ENCODE results near the gene ITGAL. TPM values are rescaled to one million over a fixed set of nuclear protein-coding genes. Genes with fewer than 3 reads are reported as not detected.

Gene ITGAL
- total RNA-seq, 2 experiments from 2014 or later, result 40.2 to 140 TPM

DNA sequence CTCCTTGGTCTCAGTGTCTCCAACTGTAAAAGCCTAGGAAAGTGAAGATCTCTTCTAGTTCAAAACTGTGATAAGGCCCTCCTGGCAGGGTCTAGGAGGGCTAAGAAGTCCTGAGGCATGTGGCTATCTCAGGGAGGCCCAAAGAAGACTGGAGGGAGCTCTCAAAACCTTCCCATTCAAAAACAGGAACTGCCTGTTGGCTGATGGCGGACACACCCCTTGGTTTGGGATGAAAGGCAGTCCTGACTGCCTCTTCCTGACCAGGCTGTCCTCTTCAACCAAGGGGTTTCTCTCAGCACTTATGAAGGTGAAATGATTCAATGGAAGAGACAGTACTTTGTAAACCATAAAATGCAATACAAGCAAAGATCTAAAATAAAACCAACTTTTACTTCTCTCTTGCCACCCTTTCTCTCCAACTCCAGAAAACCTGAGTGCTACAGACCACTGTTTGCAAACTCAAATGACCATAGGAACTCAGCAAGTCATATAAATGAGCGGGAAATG, 80.9 kb downstream of the ITGAL start:
- no peak overlapping the region for H3K27ac ChIP-seq (ENCODE audit: low read depth, low read length, poor library complexity, severe bottlenecking)
- no TSS peak for BruUV-seq (replicated peaks)
- TF ChIP-seq, protein P1, sequence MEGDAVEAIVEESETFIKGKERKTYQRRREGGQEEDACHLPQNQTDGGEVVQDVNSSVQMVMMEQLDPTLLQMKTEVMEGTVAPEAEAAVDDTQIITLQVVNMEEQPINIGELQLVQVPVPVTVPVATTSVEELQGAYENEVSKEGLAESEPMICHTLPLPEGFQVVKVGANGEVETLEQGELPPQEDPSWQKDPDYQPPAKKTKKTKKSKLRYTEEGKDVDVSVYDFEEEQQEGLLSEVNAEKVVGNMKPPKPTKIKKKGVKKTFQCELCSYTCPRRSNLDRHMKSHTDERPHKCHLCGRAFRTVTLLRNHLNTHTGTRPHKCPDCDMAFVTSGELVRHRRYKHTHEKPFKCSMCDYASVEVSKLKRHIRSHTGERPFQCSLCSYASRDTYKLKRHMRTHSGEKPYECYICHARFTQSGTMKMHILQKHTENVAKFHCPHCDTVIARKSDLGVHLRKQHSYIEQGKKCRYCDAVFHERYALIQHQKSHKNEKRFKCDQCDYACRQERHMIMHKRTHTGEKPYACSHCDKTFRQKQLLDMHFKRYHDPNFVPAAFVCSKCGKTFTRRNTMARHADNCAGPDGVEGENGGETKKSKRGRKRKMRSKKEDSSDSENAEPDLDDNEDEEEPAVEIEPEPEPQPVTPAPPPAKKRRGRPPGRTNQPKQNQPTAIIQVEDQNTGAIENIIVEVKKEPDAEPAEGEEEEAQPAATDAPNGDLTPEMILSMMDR (conservative IDR thresholded peaks at IDR 0.05; ENCODE audit: low read length), result no peak
- TF ChIP-seq EZH2phosphoT487 (IDR thresholded peaks at IDR 0.05; ENCODE audit: borderline replicate concordance, low read depth, low read length), result no peak
- no peak for DNase-seq (ENCODE audit: low spot score)
- H3K4me3 ChIP-seq (ENCODE audit: low read depth, low read length, poor library complexity, severe bottlenecking), result no peak overlapping the region
- H3K36me3 ChIP-seq (ENCODE audit: insufficient read depth, low read length), result peaks cover 30% of the 10 kb centered on the region
- intact Hi-C loops (cut with micrococcal nuclease; ENCODE audit: unreplicated experiment), result no loop called here
- ChIA-PET CTCF (ENCODE audit: unreplicated experiment) (no interaction called here), POLR2A (no interaction called here)
- H2AFZ ChIP-seq (ENCODE audit: low read length), result no peak overlapping the region
- no peaks in the 10 kb centered on the region for H3K9me3 ChIP-seq (ENCODE audit: low read length)
- H3K79me2 ChIP-seq (ENCODE audit: insufficient read depth, low read depth, low read length), result peaks cover 15% of the 10 kb centered on the region; the same call in 1 of the 2 replicates
- H3K4me1 ChIP-seq (ENCODE audit: insufficient read depth, low read length, poor library complexity, severe bottlenecking), result peaks cover 5% of the 10 kb centered on the region
- no peak overlapping the region for H3K4me2 ChIP-seq (ENCODE audit: low read length)
- no peaks in the 10 kb centered on the region for H3K9me2 ChIP-seq (ENCODE audit: insufficient read depth, low read length)
- H4K20me1 ChIP-seq (ENCODE audit: insufficient read depth, low read length), result no peaks in the 10 kb centered on the region

DNA sequence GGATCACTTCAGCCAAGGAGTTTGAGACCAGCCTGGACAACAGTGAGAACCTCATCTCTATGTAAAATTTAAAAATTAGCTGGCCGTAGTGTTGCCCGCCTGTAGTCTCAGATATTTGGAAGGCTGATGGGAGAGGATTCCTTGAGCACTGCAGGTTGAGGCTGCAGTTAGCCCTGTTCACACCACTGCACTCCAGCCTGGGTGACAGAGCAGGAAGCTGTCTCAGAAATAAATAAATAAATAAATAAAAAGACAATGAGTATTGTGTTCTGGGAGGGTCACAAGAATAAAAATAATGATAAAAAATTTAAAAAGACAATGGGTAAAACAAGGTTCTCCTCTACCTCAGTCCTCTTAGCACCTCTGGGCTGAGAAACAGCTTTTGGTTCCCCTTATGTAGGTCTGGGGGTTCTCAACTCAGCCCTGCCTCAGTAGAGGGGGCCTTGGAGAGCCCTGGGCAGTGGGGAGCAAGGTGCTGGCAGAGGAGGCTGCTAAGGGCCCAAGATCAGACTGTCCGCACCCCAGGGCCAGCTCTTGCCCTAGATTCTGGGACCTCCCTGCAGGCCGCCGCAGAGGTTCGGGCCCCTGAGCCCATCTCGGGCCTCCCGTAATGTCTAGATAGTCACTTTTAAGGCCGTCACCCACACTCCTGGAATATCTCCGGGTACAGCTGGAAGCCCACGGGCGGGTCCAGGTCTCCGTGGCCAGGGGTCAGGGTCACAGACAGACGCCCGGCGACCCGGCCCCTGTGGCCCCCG, 82.2 kb downstream of the ITGAL start:
- peaks cover 30% of the 10 kb centered on the region for H3K36me3 ChIP-seq (ENCODE audit: insufficient read depth, low read length)
- no peak for DNase-seq (ENCODE audit: low spot score)
- H3K27ac ChIP-seq (ENCODE audit: low read depth, low read length, poor library complexity, severe bottlenecking), result no peak overlapping the region
- H3K4me2 ChIP-seq (ENCODE audit: low read length), result no peak overlapping the region
- TF ChIP-seq, protein P1 (conservative IDR thresholded peaks at IDR 0.05; ENCODE audit: low read length), result no peak
- no peak for TF ChIP-seq EZH2phosphoT487 (IDR thresholded peaks at IDR 0.05; ENCODE audit: borderline replicate concordance, low read depth, low read length)
- H3K9me2 ChIP-seq (ENCODE audit: insufficient read depth, low read length), result no peaks in the 10 kb centered on the region
- H3K4me1 ChIP-seq (ENCODE audit: insufficient read depth, low read length, poor library complexity, severe bottlenecking), result peaks cover 11% of the 10 kb centered on the region
- no peak overlapping the region for H2AFZ ChIP-seq (ENCODE audit: low read length)
- ChIA-PET CTCF (ENCODE audit: unreplicated experiment) (no interaction called here), POLR2A (interaction anchor here (0.7 kb wide), 1 partner anchor 40 kb away, joined by 4 read pairs; no protein-coding TSS in a partner anchor)
- peaks cover 15% of the 10 kb centered on the region; the same call in 1 of the 2 replicates for H3K79me2 ChIP-seq (ENCODE audit: insufficient read depth, low read depth, low read length)
- H4K20me1 ChIP-seq (ENCODE audit: insufficient read depth, low read length), result no peaks in the 10 kb centered on the region
- no TSS peak for BruUV-seq (replicated peaks)
- no peaks in the 10 kb centered on the region for H3K9me3 ChIP-seq (ENCODE audit: low read length)
- H3K4me3 ChIP-seq (ENCODE audit: low read depth, low read length, poor library complexity, severe bottlenecking), result no peak overlapping the region
- intact Hi-C loops (cut with micrococcal nuclease; ENCODE audit: unreplicated experiment), result no loop called here

Data from OCI-LY7 (cell line).